Astrocyte (in vitro differentiated cells and primary cell): ENCODE data around the gene POGZ. TPM values are rescaled to one million over a fixed set of nuclear protein-coding genes. Genes with fewer than 3 reads are reported as not detected.
"Not testable (repeated sequence)": the region's sequence is repeated elsewhere in the genome, so short reads cannot be mapped to it uniquely, and the experiment has no call there.

ENCODE experiments used
- DNase-seq: peaks from one replicate; pipeline ENCODE4 v3.0.0-alpha.2; 2010; ENCODE audit warnings: low read depth
- FAIRE-seq: peaks from 2 replicates; lab custom pipeline; 2011; peaks lifted over from hg19 to GRCh38; lab: Jason Lieb, UNC
- H2AFZ ChIP-seq: 2 replicates; pipeline ENCODE4 v1.6.0; 2012; ENCODE audit warnings: low read depth, low read length, inconsistent platforms
- H3K27ac ChIP-seq: 2 replicates; pipeline ENCODE4 v1.5.1; 2011; ENCODE audit warnings: low read depth, low read length, inconsistent platforms
- H3K27me3 ChIP-seq: 2 replicates; pipeline ENCODE4 v1.6.0; 2011; ENCODE audit warnings: low read length, inconsistent platforms; ENCODE audit not compliant: insufficient read depth
- H3K36me3 ChIP-seq: 2 replicates; pipeline ENCODE4 v1.5.1; 2011; ENCODE audit warnings: low read length, inconsistent platforms; ENCODE audit not compliant: insufficient read depth
- H3K4me1 ChIP-seq: 2 replicates; pipeline ENCODE4 v1.5.1; 2011; ENCODE audit warnings: low read length, inconsistent platforms; ENCODE audit not compliant: insufficient read depth
- H3K4me2 ChIP-seq: 2 replicates; pipeline ENCODE4 v1.6.0; 2012; ENCODE audit warnings: low read length, inconsistent platforms
- H3K4me3 ChIP-seq: 2 replicates; pipeline ENCODE4 v1.5.1; 2011; ENCODE audit warnings: low read depth, mild to moderate bottlenecking, low read length, inconsistent platforms; ENCODE audit not compliant: insufficient read depth
- H3K79me2 ChIP-seq: 2 replicates; pipeline ENCODE4 v1.6.0; 2012; ENCODE audit warnings: mild to moderate bottlenecking, low read length, inconsistent platforms; ENCODE audit not compliant: insufficient read depth
- H3K9ac ChIP-seq: 2 replicates; pipeline ENCODE4 v1.6.0; 2012; ENCODE audit warnings: mild to moderate bottlenecking, low read length, inconsistent platforms
- H3K9me3 ChIP-seq: 2 replicates; pipeline ENCODE4 v1.5.1; 2012; ENCODE audit warnings: low read depth, mild to moderate bottlenecking, low read length, inconsistent platforms; ENCODE audit not compliant: insufficient read depth
- H4K20me1 ChIP-seq: 2 replicates; pipeline ENCODE4 v1.6.0; 2012; ENCODE audit warnings: low read length, inconsistent platforms; ENCODE audit not compliant: insufficient read depth
- H3K27ac Mint-ChIP-seq: one replicate; pipeline ENCODE4 v1.8.0; 2021; ENCODE audit warnings: mild to moderate bottlenecking, mixed read lengths; ENCODE audit not compliant: unreplicated experiment
- H3K27me3 Mint-ChIP-seq: one replicate; pipeline ENCODE4 v1.8.0; 2021; ENCODE audit warnings: low read depth, mixed read lengths; ENCODE audit not compliant: unreplicated experiment
- H3K36me3 Mint-ChIP-seq: one replicate; pipeline ENCODE4 v1.8.0; 2021; ENCODE audit warnings: low read depth, mixed read lengths; ENCODE audit not compliant: unreplicated experiment
- H3K4me1 Mint-ChIP-seq: one replicate; pipeline ENCODE4 v1.8.0; 2021; ENCODE audit warnings: low read depth, mixed read lengths; ENCODE audit not compliant: unreplicated experiment
- H3K4me3 Mint-ChIP-seq: one replicate; pipeline ENCODE4 v1.8.0; 2021; ENCODE audit warnings: mild to moderate bottlenecking, moderate library complexity, mixed read lengths; ENCODE audit not compliant: unreplicated experiment
- H3K9me3 Mint-ChIP-seq: one replicate; pipeline ENCODE4 v1.8.0; 2021; ENCODE audit warnings: mild to moderate bottlenecking, mixed read lengths; ENCODE audit not compliant: unreplicated experiment
- EZH2 ChIP-seq: IDR thresholded peaks from 2 replicates; pipeline ENCODE4 v1.6.1; 2012; ENCODE audit warnings: mild to moderate bottlenecking, low read length, inconsistent platforms; ENCODE audit not compliant: insufficient read depth
- total RNA-seq: library from RNA; stranded (reverse); gene quantifications from 2 replicates; pipeline ENCODE4 v1.2.1, GENCODE V29; 2021
- TF ChIP-seq, protein P1 (sequence below): IDR thresholded peaks from 2 replicates; pipeline ENCODE4 v1.5.1; 2011; ENCODE audit warnings: low read depth, mild to moderate bottlenecking, inconsistent platforms, low read length, moderate library complexity; ENCODE audit not compliant: insufficient read depth

POGZ gene
- total RNA-seq, 1 donor from 2014 or later, result 63.9 TPM

DNA sequence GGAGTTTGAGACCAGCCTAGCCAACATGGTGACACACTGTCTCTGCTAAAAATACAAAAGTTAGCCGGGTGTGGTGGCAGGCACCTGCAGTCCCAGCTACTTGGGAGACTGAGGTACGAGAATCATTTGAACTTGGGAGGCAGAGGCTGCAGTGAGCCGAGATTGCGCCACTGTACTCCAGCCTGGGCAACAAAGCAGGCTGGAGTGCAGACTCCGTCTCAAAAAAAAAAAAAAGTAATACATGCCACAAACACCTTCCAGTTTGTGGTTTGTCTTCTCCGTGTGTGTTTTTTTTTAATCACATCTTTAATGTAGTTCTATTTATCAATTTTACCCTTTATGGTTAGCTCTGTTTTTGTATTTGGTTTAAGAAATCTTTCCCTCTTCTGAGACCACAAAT, 22.3 kb downstream of the POGZ start:
- no peak overlapping the region for H3K27ac Mint-ChIP-seq

DNA sequence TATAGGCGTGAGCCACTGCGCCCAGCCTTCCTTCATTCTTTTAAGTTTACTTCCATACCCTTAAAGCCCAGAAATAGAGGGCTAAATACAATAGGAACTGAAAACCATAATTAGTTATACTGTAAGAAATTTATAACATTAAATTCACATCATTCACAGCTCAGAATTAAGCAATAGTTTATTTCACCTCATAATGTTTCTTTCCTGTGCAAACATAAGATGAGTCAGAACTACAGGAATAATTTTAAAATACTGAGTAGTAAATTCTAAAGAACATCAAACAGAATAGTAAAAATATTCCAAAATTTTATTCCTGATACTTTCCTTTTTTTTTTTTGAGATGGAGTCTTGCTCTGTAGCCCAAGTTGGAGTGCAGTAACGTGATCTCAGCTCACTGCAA, 24.1 kb downstream of the POGZ start:
- FAIRE-seq, result no peak
- no peak overlapping the region for H2AFZ ChIP-seq
- TF ChIP-seq, protein P1, sequence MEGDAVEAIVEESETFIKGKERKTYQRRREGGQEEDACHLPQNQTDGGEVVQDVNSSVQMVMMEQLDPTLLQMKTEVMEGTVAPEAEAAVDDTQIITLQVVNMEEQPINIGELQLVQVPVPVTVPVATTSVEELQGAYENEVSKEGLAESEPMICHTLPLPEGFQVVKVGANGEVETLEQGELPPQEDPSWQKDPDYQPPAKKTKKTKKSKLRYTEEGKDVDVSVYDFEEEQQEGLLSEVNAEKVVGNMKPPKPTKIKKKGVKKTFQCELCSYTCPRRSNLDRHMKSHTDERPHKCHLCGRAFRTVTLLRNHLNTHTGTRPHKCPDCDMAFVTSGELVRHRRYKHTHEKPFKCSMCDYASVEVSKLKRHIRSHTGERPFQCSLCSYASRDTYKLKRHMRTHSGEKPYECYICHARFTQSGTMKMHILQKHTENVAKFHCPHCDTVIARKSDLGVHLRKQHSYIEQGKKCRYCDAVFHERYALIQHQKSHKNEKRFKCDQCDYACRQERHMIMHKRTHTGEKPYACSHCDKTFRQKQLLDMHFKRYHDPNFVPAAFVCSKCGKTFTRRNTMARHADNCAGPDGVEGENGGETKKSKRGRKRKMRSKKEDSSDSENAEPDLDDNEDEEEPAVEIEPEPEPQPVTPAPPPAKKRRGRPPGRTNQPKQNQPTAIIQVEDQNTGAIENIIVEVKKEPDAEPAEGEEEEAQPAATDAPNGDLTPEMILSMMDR, result no peak
- TF ChIP-seq EZH2, result no peak
- peaks cover 98% of the 10 kb centered on the region for H3K79me2 ChIP-seq
- no peaks in the 10 kb centered on the region for H3K27me3 Mint-ChIP-seq
- no peaks in the 10 kb centered on the region for H3K27me3 ChIP-seq
- no peak overlapping the region for H3K27ac ChIP-seq
- H3K4me3 Mint-ChIP-seq, result no peak overlapping the region
- no peak overlapping the region for H3K4me3 ChIP-seq
- peaks cover 5% of the 10 kb centered on the region for H3K36me3 Mint-ChIP-seq
- no peak for DNase-seq
- peaks cover 83% of the 10 kb centered on the region for H4K20me1 ChIP-seq
- peaks cover 4% of the 10 kb centered on the region for H3K36me3 ChIP-seq
- H3K27ac Mint-ChIP-seq, result no peak overlapping the region
- no peaks in the 10 kb centered on the region for H3K4me1 ChIP-seq
- no peaks in the 10 kb centered on the region for H3K9me3 ChIP-seq
- H3K9ac ChIP-seq, result no peak overlapping the region
- H3K4me1 Mint-ChIP-seq, result peaks cover 5% of the 10 kb centered on the region
- no peak overlapping the region for H3K4me2 ChIP-seq
- H3K9me3 Mint-ChIP-seq, result no peaks in the 10 kb centered on the region

More for the DNA sequence above, 22.3 kb downstream of the POGZ start:
- H3K4me1 Mint-ChIP-seq, result peaks cover 4% of the 10 kb centered on the region
- H3K27ac ChIP-seq, result no peak overlapping the region
- no peaks in the 10 kb centered on the region for H3K9me3 Mint-ChIP-seq
- DNase-seq (no peak), FAIRE-seq (no peak)
- no peak overlapping the region for H2AFZ ChIP-seq
- peaks cover 9% of the 10 kb centered on the region for H3K36me3 ChIP-seq
- no peak overlapping the region for H3K4me2 ChIP-seq
- H3K36me3 Mint-ChIP-seq, result peaks cover 5% of the 10 kb centered on the region
- H3K4me3 Mint-ChIP-seq, result no peak overlapping the region
- TF ChIP-seq, protein P1, result no peak
- TF ChIP-seq EZH2, result no peak
- H3K9me3 ChIP-seq, result no peaks in the 10 kb centered on the region
- H3K27me3 Mint-ChIP-seq, result no peaks in the 10 kb centered on the region
- H3K79me2 ChIP-seq, result peaks cover 99% of the 10 kb centered on the region
- H3K4me1 ChIP-seq, result no peaks in the 10 kb centered on the region
- no peaks in the 10 kb centered on the region for H3K27me3 ChIP-seq
- no peak overlapping the region for H3K4me3 ChIP-seq
- no peak overlapping the region for H3K9ac ChIP-seq
- peaks cover 88% of the 10 kb centered on the region for H4K20me1 ChIP-seq

DNA sequence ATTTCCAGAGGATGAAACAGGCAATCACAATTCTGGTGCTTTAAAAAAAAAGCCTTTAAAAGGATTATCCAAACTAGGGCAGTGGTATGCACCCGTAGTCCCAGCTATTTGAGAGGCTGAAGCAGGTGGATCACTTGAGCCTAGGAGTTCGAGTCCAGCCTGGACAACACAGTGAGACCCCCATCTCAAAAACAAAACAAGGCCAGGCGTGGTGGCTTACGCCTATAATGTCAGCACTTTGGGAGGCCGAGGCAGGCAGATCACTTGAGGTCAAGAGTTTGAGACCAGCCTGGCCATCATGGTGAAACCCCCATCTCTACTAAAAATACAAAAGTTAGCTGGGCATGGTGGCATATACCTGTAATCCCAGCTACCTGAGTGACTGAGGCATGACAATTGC, 25.5 kb downstream of the POGZ start:
- H3K4me1 Mint-ChIP-seq, H3K27ac ChIP-seq, H3K4me3 Mint-ChIP-seq, H3K36me3 ChIP-seq, H2AFZ ChIP-seq, FAIRE-seq, H3K4me3 ChIP-seq, H3K36me3 Mint-ChIP-seq, DNase-seq, H3K4me1 ChIP-seq, H3K27me3 ChIP-seq, H3K4me2 ChIP-seq, H3K27me3 Mint-ChIP-seq, H3K27ac Mint-ChIP-seq, H3K9me3 ChIP-seq, H3K9ac ChIP-seq, H3K9me3 Mint-ChIP-seq: not testable (repeated sequence)
- H3K79me2 ChIP-seq, result peaks cover 89% of the 10 kb centered on the region
- peaks cover 79% of the 10 kb centered on the region for H4K20me1 ChIP-seq
